Endothelial cell (in vitro differentiated cells): Measurements from ENCODE around the gene TIMP2. TPM values are rescaled to one million over a fixed set of nuclear protein-coding genes. Genes with fewer than 3 reads are reported as not detected.
A peak's percentile ranks its signal among the peaks of the same experiment; 100 is the strongest.

ENCODE experiments used
- DNase-seq: peaks from one replicate; pipeline ENCODE4 v3.0.0; 2021; ENCODE audit warnings: low spot score
- H3K27ac Mint-ChIP-seq: one replicate; pipeline ENCODE4 v1.8.0; 2021; ENCODE audit warnings: mixed read lengths, inconsistent platforms; ENCODE audit not compliant: unreplicated experiment
- H3K27me3 Mint-ChIP-seq: one replicate; pipeline ENCODE4 v1.8.0; 2021; ENCODE audit warnings: mild to moderate bottlenecking, moderate library complexity, mixed read lengths, inconsistent platforms; ENCODE audit not compliant: unreplicated experiment
- H3K36me3 Mint-ChIP-seq: one replicate; pipeline ENCODE4 v1.8.0; 2021; ENCODE audit warnings: mild to moderate bottlenecking, low read depth, mixed read lengths, inconsistent platforms; ENCODE audit not compliant: unreplicated experiment
- H3K4me1 Mint-ChIP-seq: one replicate; pipeline ENCODE4 v1.8.0; 2021; ENCODE audit warnings: mild to moderate bottlenecking, mixed read lengths, inconsistent platforms; ENCODE audit not compliant: unreplicated experiment
- H3K4me3 Mint-ChIP-seq: one replicate; pipeline ENCODE4 v1.8.0; 2021; ENCODE audit warnings: mild to moderate bottlenecking, mixed read lengths, inconsistent platforms; ENCODE audit not compliant: unreplicated experiment
- H3K9me3 Mint-ChIP-seq: one replicate; pipeline ENCODE4 v1.8.0; 2021; ENCODE audit warnings: mixed read lengths, inconsistent platforms; ENCODE audit not compliant: unreplicated experiment
- CTCF ChIP-seq: fragments of 200-600 bp; sonication (generic); IDR thresholded peaks from one replicate; pipeline ENCODE4 v1.5.0; 2021; ENCODE audit warnings: antibody characterized with exemption; ENCODE audit not compliant: unreplicated experiment
- total RNA-seq: library from RNA; stranded (reverse); fragmentation: NEBNext Ultra II Directional; extraction: Animal tissue kit (Norgen Biotek cat#: 25700); gene quantifications from one replicate; pipeline ENCODE4 v1.2.1, GENCODE V29; 2021; ENCODE audit not compliant: unreplicated experiment

The TIMP2 gene
- total RNA-seq, 1 donor from 2014 or later = 41.5 TPM

DNA sequence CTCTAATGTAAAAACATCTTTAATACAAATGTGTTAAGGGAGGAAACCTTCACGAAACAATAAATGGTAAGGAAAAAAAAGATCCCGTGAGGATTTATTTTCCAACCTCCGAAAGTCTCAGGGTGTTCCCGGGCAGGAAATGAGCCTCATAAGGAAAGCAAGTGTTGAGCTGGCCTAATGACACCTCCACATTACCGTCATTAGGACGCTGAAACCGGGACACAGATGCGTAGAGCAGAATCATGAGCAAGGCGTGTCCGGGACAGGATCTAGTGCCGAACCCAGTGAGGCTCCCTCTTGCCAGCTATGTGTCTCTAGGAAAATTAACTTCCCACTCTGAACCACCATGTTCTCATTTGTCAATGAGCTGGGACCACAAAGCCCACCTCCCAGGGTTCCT lies 120.4 kb downstream of the TIMP2 start:
- H3K4me3 Mint-ChIP-seq = peak overlapping the region; percentile 1
- H3K27ac Mint-ChIP-seq = no peak overlapping the region
- DNase-seq = no peak
- no peak for TF ChIP-seq CTCF
- no peaks in the 10 kb centered on the region for H3K9me3 Mint-ChIP-seq
- H3K4me1 Mint-ChIP-seq = peaks cover 12% of the 10 kb centered on the region
- peaks cover 34% of the 10 kb centered on the region for H3K36me3 Mint-ChIP-seq
- H3K27me3 Mint-ChIP-seq = peaks cover 9% of the 10 kb centered on the region

DNA sequence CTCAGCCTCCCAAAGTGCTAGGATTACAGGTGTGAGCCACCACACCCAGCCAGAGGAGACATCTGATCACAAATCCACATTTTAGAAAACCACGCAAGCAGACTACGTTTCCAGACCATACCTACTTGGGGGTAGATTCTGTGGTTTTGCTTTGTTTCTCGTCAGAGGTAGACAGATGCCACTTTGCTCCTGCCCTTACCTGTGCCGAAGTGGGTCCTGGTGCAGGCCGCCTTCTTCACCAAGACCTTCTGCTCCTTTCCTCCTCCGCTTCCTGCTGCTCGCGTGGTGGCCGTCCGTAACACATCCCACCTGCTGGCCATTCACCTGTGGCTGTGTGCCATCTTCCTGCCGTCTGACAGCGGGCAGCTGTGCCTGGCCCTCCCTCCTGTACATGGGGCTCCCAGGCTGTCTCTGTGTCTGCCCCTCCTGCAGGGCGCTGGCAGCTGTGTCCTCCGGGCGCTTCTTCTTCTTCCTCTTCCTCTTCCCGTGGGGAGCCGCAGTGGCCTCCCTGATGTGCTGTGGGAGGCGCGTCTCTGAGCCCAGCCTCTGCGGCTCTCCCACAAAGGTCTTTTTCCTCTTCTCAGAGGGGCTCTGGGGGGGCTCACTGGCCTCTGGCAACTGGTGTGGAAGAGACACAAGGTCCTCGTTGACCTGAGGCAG lies 121.9 kb downstream of the TIMP2 start:
- H3K27me3 Mint-ChIP-seq = peaks cover 12% of the 10 kb centered on the region
- peak overlapping the region; percentile 42 for H3K27ac Mint-ChIP-seq
- no peaks in the 10 kb centered on the region for H3K9me3 Mint-ChIP-seq
- peaks cover 43% of the 10 kb centered on the region for H3K36me3 Mint-ChIP-seq
- H3K4me3 Mint-ChIP-seq = peak overlapping the region; percentile 51
- no peak for DNase-seq
- no peak for TF ChIP-seq CTCF
- H3K4me1 Mint-ChIP-seq = peaks cover 18% of the 10 kb centered on the region

Other genes with a start within 250 kb of the TIMP2 start
- 73.3 TPM for gene CYTH1, start 143.1 kb downstream of the TIMP2 start, total RNA-seq
- gene USP36, start 84.6 kb downstream of the TIMP2 start, total RNA-seq = 56.7 TPM
- gene CEP295NL, start 22.2 kb downstream of the TIMP2 start, total RNA-seq = 1.4 TPM
- gene LGALS3BP, start 54.5 kb upstream of the TIMP2 start, total RNA-seq = 12.6 TPM
- 81.6 TPM for gene CANT1, start 84.4 kb upstream of the TIMP2 start, total RNA-seq
- 0.26 TPM for gene C1QTNF1, start 98.8 kb upstream of the TIMP2 start, total RNA-seq
- gene ENGASE, start 149.4 kb upstream of the TIMP2 start, total RNA-seq = 31.6 TPM